Transverse colon (tissue), 4 donors: ENCODE results near the gene AGBL4. TPM values are rescaled to one million over a fixed set of nuclear protein-coding genes. Genes with fewer than 3 reads are reported as not detected.

Source experiments
- DNase-seq: peaks from one replicate; pipeline ENCODE4 v3.0.0-alpha.2; 2019
- H3K27ac ChIP-seq, 4 donors: fragments of 200-600 bp; sonication (generic); 2 replicates each; pipeline ENCODE4 v1.5.1; 2016 to 2018; ENCODE audit warnings: inconsistent platforms in 4 of 4
- H3K27me3 ChIP-seq: fragments of 200-600 bp; sonication (generic); 2 replicates; pipeline ENCODE4 v1.5.1; 2017; ENCODE audit warnings: inconsistent platforms
- H3K36me3 ChIP-seq, 4 donors: fragments of 200-600 bp; sonication (generic); 2 replicates each; pipeline ENCODE4 v1.5.1; 2017 to 2019; ENCODE audit warnings: inconsistent platforms in 4 of 4
- H3K4me1 ChIP-seq, 4 donors: fragments of 200-600 bp; sonication (generic); 2 replicates each; pipeline ENCODE4 v1.5.1; 2017 to 2020; ENCODE audit warnings: inconsistent platforms in 4 of 4
- H3K4me3 ChIP-seq, 4 donors: fragments of 200-600 bp; sonication (generic); 1 replicate in 1 of 4; 2 replicates in 3 of 4; pipeline versions ENCODE4 v1.5.1 to v1.6.1; 2017 to 2019; ENCODE audit warnings: inconsistent platforms in 4 of 4
- H3K9me3 ChIP-seq, 2 donors: fragments of 200-600 bp; sonication (generic); 2 replicates each; pipeline ENCODE4 v1.5.1; 2017 to 2019; ENCODE audit warnings: inconsistent platforms in 2 of 2
- CTCF ChIP-seq, 5 experiments: fragments of 200-600 bp in 3 of 5; fragments of 450-650 bp in 2 of 5; sonication (generic) in 3 of 5; IDR thresholded peaks; 1 replicate in 2 of 5; 2 replicates in 3 of 5; pipeline ENCODE4 v1.5.1; 2016 to 2017; ENCODE audit warnings: antibody characterized with exemption in 5 of 5, inconsistent platforms in 3 of 5, mild to moderate bottlenecking in 2 of 5, moderate library complexity in 1 of 5
- EP300 ChIP-seq: sonication (generic); formaldehyde crosslinking; IDR thresholded peaks from one replicate; pipeline ENCODE4 v1.6.1; 2017; ENCODE audit warnings: antibody characterized with exemption, low read depth
- POLR2A ChIP-seq: fragments of 450-650 bp; IDR thresholded peaks from one replicate; pipeline ENCODE4 v1.6.1; 2016; ENCODE audit warnings: antibody characterized with exemption, mild to moderate bottlenecking, moderate library complexity
- POLR2AphosphoS5 ChIP-seq, 3 donors: sonication (generic); formaldehyde crosslinking; IDR thresholded peaks; one replicate each; pipeline ENCODE4 v1.6.1; 2016; ENCODE audit warnings: antibody characterized with exemption in 3 of 3
- WGBS, 2 donors: methylation state at CpG; one replicate each; pipeline ENCODE4 v1.1.5; 2018; ENCODE audit warnings: low coverage in 1 of 2; 5-methylcytosine and 5-hydroxymethylcytosine counted together
- in situ Hi-C, 4 donors: fragments of 200-750 bp; cut with MboI; loops; one replicate each; pipeline versions ENCODE4 v1.15.0 to v1.15.1; 2017; ENCODE audit warnings: low sequenced_read_pairs in 3 of 4, low pct_ligation_motif_present in 1 of 4, low pct_unique_long_range_greater_than_20kb in 1 of 4
- intact Hi-C: fragments of 100-400 bp; cut with DNase I; formaldehyde crosslinking; loops from one replicate; pipeline ENCODE4 v1.15.1; 2023; ENCODE audit warnings: low total_unique reads
- total RNA-seq, 4 donors: library from RNA; depleted of rRNA; stranded (reverse); fragments of >200 nt; gene quantifications; one replicate each; pipeline ENCODE4 v1.1.0, GENCODE V29; 2016

AGBL4 gene
- total RNA-seq, 4 donors from 2014 or later, result 0.82 TPM; not detected in 3

GRCh38 chr1:48931506-48932192 lies 1092.1 kb downstream of the AGBL4 start:
- Histone ChIP-seq H3K27me3 (no peaks in the 10 kb centered on the region), H3K27ac (peak overlapping the region in 1 of 4 donors; percentile 26), H3K36me3 (no peaks in the 10 kb centered on the region), H3K4me3 (no peak overlapping the region), H3K4me1 (peaks cover 0 to 3% (median 0%) of the 10 kb centered on the region in 4 donors), H3K9me3 (no peaks in the 10 kb centered on the region)
- in situ Hi-C loops, result no loop called here
- no peak for DNase-seq
- no peak for TF ChIP-seq EP300
- TF ChIP-seq CTCF (IDR thresholded peaks at IDR 0.05), result no peak
- no peak for TF ChIP-seq POLR2AphosphoS5 (IDR thresholded peaks at IDR 0.05)
- TF ChIP-seq POLR2A, result no peak
- WGBS, 2 donors, result 38 to 44% methylated on average over 7 of the region's 7 CpGs
- intact Hi-C loops, result no loop called here

- in situ Hi-C loops, result no loop called here
- Histone ChIP-seq H3K4me3 (no peak overlapping the region), H3K4me1 (peaks cover 0 to 3% (median 0%) of the 10 kb centered on the region in 4 donors), H3K27ac (no peak overlapping the region), H3K36me3 (no peaks in the 10 kb centered on the region), H3K9me3 (no peaks in the 10 kb centered on the region), H3K27me3 (no peaks in the 10 kb centered on the region)
- WGBS, 2 donors, result 64 to 71% methylated on average over 4 of the region's 4 CpGs
- no peak for TF ChIP-seq CTCF (IDR thresholded peaks at IDR 0.05)
- no peak for TF ChIP-seq POLR2A
- TF ChIP-seq POLR2AphosphoS5 (IDR thresholded peaks at IDR 0.05), result no peak
- TF ChIP-seq EP300, result no peak
- intact Hi-C loops, result no loop called here
- DNase-seq, result no peak
Measured at GRCh38 chr1:48930011-48930410, 1093.7 kb downstream of the AGBL4 start.

GRCh38 chr1:48924099-48924498 lies 1099.7 kb downstream of the AGBL4 start:
- Histone ChIP-seq H3K9me3 (no peaks in the 10 kb centered on the region), H3K36me3 (no peaks in the 10 kb centered on the region), H3K4me3 (no peak overlapping the region), H3K27ac (no peak overlapping the region), H3K4me1 (no peaks in the 10 kb centered on the region), H3K27me3 (no peaks in the 10 kb centered on the region)
- TF ChIP-seq POLR2AphosphoS5 (IDR thresholded peaks at IDR 0.05) (no peak), CTCF (IDR thresholded peaks at IDR 0.05) (no peak), POLR2A (no peak), EP300 (no peak)
- DNase-seq, result no peak
- in situ Hi-C loops, result no loop called here
- intact Hi-C loops, result no loop called here

GRCh38 chr1:48923116-48923515 lies 1100.6 kb downstream of the AGBL4 start:
- H3K9me3 ChIP-seq, result no peaks in the 10 kb centered on the region
- no peak overlapping the region for H3K4me3 ChIP-seq
- 53 to 85% methylated on average over 1 of the region's 1 CpG for WGBS, 2 donors
- H3K27ac ChIP-seq, result no peak overlapping the region
- no peak for TF ChIP-seq CTCF (IDR thresholded peaks at IDR 0.05)
- TF ChIP-seq POLR2AphosphoS5 (IDR thresholded peaks at IDR 0.05), result no peak
- no peak for TF ChIP-seq POLR2A
- no peak for TF ChIP-seq EP300
- in situ Hi-C loops (no loop called here), intact Hi-C loops (no loop called here)
- H3K27me3 ChIP-seq, result no peaks in the 10 kb centered on the region
- no peaks in the 10 kb centered on the region for H3K36me3 ChIP-seq
- no peak for DNase-seq
- H3K4me1 ChIP-seq, result no peaks in the 10 kb centered on the region
